ENCODE data around the gene ITPR2. TPM values are rescaled to one million over a fixed set of nuclear protein-coding genes. Genes with fewer than 3 reads are reported as not detected.
"Not testable (repeated sequence)": the region's sequence is repeated elsewhere in the genome, so short reads cannot be mapped to it uniquely, and the experiment has no call there.

The ITPR2 gene
- total RNA-seq, 2 experiments from 2014 or later: 33.5 to 34.6 TPM

- Mint-ChIP-seq H3K27ac (no peak overlapping the region), H3K4me3 (no peak overlapping the region), H3K36me3 (ENCODE audit: low read depth) (no peaks in the 10 kb centered on the region), H3K4me1 (ENCODE audit: low read depth) (peaks cover 28% of the 10 kb centered on the region), H3K9me3 (ENCODE audit: insufficient read depth) (peaks cover 13% of the 10 kb centered on the region), H3K27me3 (ENCODE audit: low read depth) (no peaks in the 10 kb centered on the region)
- ATAC-seq (no peak), DNase-seq (no peak)
- POLR2A ChIA-PET: no interaction called here
- CTCF ChIA-PET: no interaction called here
Measured at GRCh38 chr12:26734510-26735248, 98.3 kb downstream of the ITPR2 start.

GRCh38 chr12:26732005-26732908 lies 100.7 kb downstream of the ITPR2 start:
- Mint-ChIP-seq H3K9me3 (ENCODE audit: insufficient read depth) (no peaks in the 10 kb centered on the region), H3K4me1 (ENCODE audit: low read depth) (peaks cover 40% of the 10 kb centered on the region), H3K36me3 (ENCODE audit: low read depth) (no peaks in the 10 kb centered on the region), H3K27me3 (ENCODE audit: low read depth) (no peaks in the 10 kb centered on the region), H3K4me3 (no peak overlapping the region), H3K27ac (no peak overlapping the region)
- ChIA-PET CTCF (no interaction called here), POLR2A (no interaction called here)
- ATAC-seq (no peak), DNase-seq (no peak)

GRCh38 chr12:26730481-26731350 lies 102.3 kb downstream of the ITPR2 start:
- no peak for ATAC-seq
- no peak for DNase-seq
- ChIA-PET CTCF (interaction anchor here (1.0 to 1.1 kb wide), 3 partner anchors 29 to 154 kb away, joined by 3 to 4 read pairs (median 3); no protein-coding TSS in a partner anchor), POLR2A (interaction anchor here (0.8 kb wide), 1 partner anchor 12 kb away, joined by 3 read pairs; no protein-coding TSS in a partner anchor)
- H3K36me3 Mint-ChIP-seq (ENCODE audit: low read depth): no peaks in the 10 kb centered on the region
- H3K4me1 Mint-ChIP-seq (ENCODE audit: low read depth): peaks cover 36% of the 10 kb centered on the region
- H3K27ac Mint-ChIP-seq: no peak overlapping the region
- H3K4me3 Mint-ChIP-seq: no peak overlapping the region
- no peaks in the 10 kb centered on the region for H3K9me3 Mint-ChIP-seq (ENCODE audit: insufficient read depth)
- H3K27me3 Mint-ChIP-seq (ENCODE audit: low read depth): no peaks in the 10 kb centered on the region

- DNase-seq; H3K9me3 Mint-ChIP-seq (ENCODE audit: insufficient read depth); ATAC-seq; H3K36me3 Mint-ChIP-seq (ENCODE audit: low read depth); H3K27me3 Mint-ChIP-seq (ENCODE audit: low read depth); POLR2A ChIA-PET; H3K27ac Mint-ChIP-seq; H3K4me3 Mint-ChIP-seq: not testable (repeated sequence)
- peaks cover 33% of the 10 kb centered on the region for H3K4me1 Mint-ChIP-seq (ENCODE audit: low read depth)
- CTCF ChIA-PET: interaction anchor here (0.8 to 1.6 kb wide), 3 partner anchors 11 to 28 kb away, joined by 3 to 6 read pairs (median 4); no protein-coding TSS in a partner anchor
Measured at GRCh38 chr12:26729137-26729671, 103.8 kb downstream of the ITPR2 start.

GRCh38 chr12:26728205-26729050 lies 104.6 kb downstream of the ITPR2 start:
- H3K27me3 Mint-ChIP-seq (ENCODE audit: low read depth): no peaks in the 10 kb centered on the region
- CTCF ChIA-PET: interaction anchor here (0.8 to 1.6 kb wide), 3 partner anchors 10 to 27 kb away, joined by 3 to 6 read pairs (median 4); no protein-coding TSS in a partner anchor
- DNase-seq: no peak
- no peaks in the 10 kb centered on the region for H3K9me3 Mint-ChIP-seq (ENCODE audit: insufficient read depth)
- peaks cover 30% of the 10 kb centered on the region for H3K4me1 Mint-ChIP-seq (ENCODE audit: low read depth)
- no peak for ATAC-seq
- H3K4me3 Mint-ChIP-seq: no peak overlapping the region
- H3K27ac Mint-ChIP-seq: no peak overlapping the region
- POLR2A ChIA-PET: interaction anchor here (0.6 kb wide), 1 partner anchor 11 kb away, joined by 3 read pairs; no protein-coding TSS in a partner anchor
- no peaks in the 10 kb centered on the region for H3K36me3 Mint-ChIP-seq (ENCODE audit: low read depth)

GRCh38 chr12:26727482-26728204 lies 105.4 kb downstream of the ITPR2 start:
- DNase-seq: no peak
- H3K27me3 Mint-ChIP-seq (ENCODE audit: low read depth): no peaks in the 10 kb centered on the region
- H3K4me1 Mint-ChIP-seq (ENCODE audit: low read depth): peaks cover 29% of the 10 kb centered on the region
- H3K27ac Mint-ChIP-seq: no peak overlapping the region
- ChIA-PET POLR2A (interaction anchor here (0.6 kb wide), 1 partner anchor 10 kb away, joined by 3 read pairs; no protein-coding TSS in a partner anchor), CTCF (interaction anchor here (1.5 to 1.6 kb wide), 2 partner anchors 9 to 26 kb away, joined by 3 to 6 read pairs; no protein-coding TSS in a partner anchor)
- no peaks in the 10 kb centered on the region for H3K36me3 Mint-ChIP-seq (ENCODE audit: low read depth)
- no peaks in the 10 kb centered on the region for H3K9me3 Mint-ChIP-seq (ENCODE audit: insufficient read depth)
- no peak for ATAC-seq
- no peak overlapping the region for H3K4me3 Mint-ChIP-seq

GRCh38 chr12:26726956-26727355 lies 106.0 kb downstream of the ITPR2 start:
- DNase-seq (no peak), ATAC-seq (no peak)
- Mint-ChIP-seq H3K4me1 (ENCODE audit: low read depth) (peaks cover 23% of the 10 kb centered on the region), H3K4me3 (no peak overlapping the region), H3K9me3 (ENCODE audit: insufficient read depth) (no peaks in the 10 kb centered on the region), H3K27ac (no peak overlapping the region), H3K36me3 (ENCODE audit: low read depth) (no peaks in the 10 kb centered on the region), H3K27me3 (ENCODE audit: low read depth) (no peaks in the 10 kb centered on the region)
- CTCF ChIA-PET: no interaction called here
- POLR2A ChIA-PET: no interaction called here

- no peak for DNase-seq
- peaks cover 22% of the 10 kb centered on the region for H3K4me1 Mint-ChIP-seq (ENCODE audit: low read depth)
- no peak overlapping the region for H3K4me3 Mint-ChIP-seq
- no peaks in the 10 kb centered on the region for H3K36me3 Mint-ChIP-seq (ENCODE audit: low read depth)
- H3K27me3 Mint-ChIP-seq (ENCODE audit: low read depth): no peaks in the 10 kb centered on the region
- no peak for ATAC-seq
- CTCF ChIA-PET: no interaction called here
- no peak overlapping the region for H3K27ac Mint-ChIP-seq
- no peaks in the 10 kb centered on the region for H3K9me3 Mint-ChIP-seq (ENCODE audit: insufficient read depth)
- POLR2A ChIA-PET: no interaction called here
Measured at GRCh38 chr12:26725276-26725916, 107.6 kb downstream of the ITPR2 start.

- DNase-seq (no peak), ATAC-seq (no peak)
- Mint-ChIP-seq H3K4me1 (ENCODE audit: low read depth) (peaks cover 19% of the 10 kb centered on the region), H3K27ac (no peak overlapping the region), H3K27me3 (ENCODE audit: low read depth) (no peaks in the 10 kb centered on the region), H3K4me3 (no peak overlapping the region), H3K36me3 (ENCODE audit: low read depth) (no peaks in the 10 kb centered on the region), H3K9me3 (ENCODE audit: insufficient read depth) (no peaks in the 10 kb centered on the region)
- POLR2A ChIA-PET: no interaction called here
- CTCF ChIA-PET: interaction anchor here (0.8 kb wide), 1 partner anchor 13 kb away, joined by 3 read pairs; no protein-coding TSS in a partner anchor
Measured at GRCh38 chr12:26724309-26724702, 108.7 kb downstream of the ITPR2 start.
